Measurements from ENCODE around the gene NATD1.
A peak's percentile ranks its signal among the peaks of the same experiment; 100 is the strongest.

Gene NATD1

GRCh38 chr17:21289902-21290571 is 36.8 kb upstream of the NATD1 start:
- DNase-seq, result no peak

- no peak for DNase-seq
These were observed 36.1 kb upstream of the NATD1 start for GRCh38 chr17:21289175-21289901.

GRCh38 chr17:21288571-21289017 is 35.4 kb upstream of the NATD1 start:
- no peak for DNase-seq

GRCh38 chr17:21287703-21288449 is 34.7 kb upstream of the NATD1 start:
- peak; percentile 71 for DNase-seq

GRCh38 chr17:21286909-21287702 is 33.9 kb upstream of the NATD1 start:
- no peak for DNase-seq

- DNase-seq, result peak; percentile 20
These were observed 33.0 kb upstream of the NATD1 start for GRCh38 chr17:21286066-21286770.

- no peak for DNase-seq
These were observed 32.2 kb upstream of the NATD1 start for GRCh38 chr17:21285164-21286065.

- peak; percentile 91 for DNase-seq
These were observed 31.3 kb upstream of the NATD1 start, which contains the start of gene MAP2K3 for GRCh38 chr17:21284319-21285163. TSS of gene MAP2K3 (plus strand) at chr17:21284711. CDS start at chr17:21284921, 210 bp downstream.

GRCh38 chr17:21283482-21284318 is 30.5 kb upstream of the NATD1 start:
- no peak for DNase-seq

GRCh38 chr17:21282850-21283249 is 29.6 kb upstream of the NATD1 start:
- no peak for DNase-seq

- DNase-seq, result no peak
These were observed 29.0 kb upstream of the NATD1 start for GRCh38 chr17:21282231-21282630.

GRCh38 chr17:21280081-21280518 is 26.9 kb upstream of the NATD1 start:
- no peak for DNase-seq

- no peak for DNase-seq
These were observed 26.4 kb upstream of the NATD1 start for GRCh38 chr17:21279582-21279981.

- no peak for DNase-seq
These were observed 26.0 kb upstream of the NATD1 start for GRCh38 chr17:21279198-21279535.

- DNase-seq, result no peak
These were observed 25.4 kb upstream of the NATD1 start for GRCh38 chr17:21278450-21279197.

GRCh38 chr17:21277332-21277731 is 24.1 kb upstream of the NATD1 start:
- DNase-seq, result no peak

- DNase-seq, result no peak
These were observed 23.0 kb upstream of the NATD1 start for GRCh38 chr17:21276264-21276588.

- DNase-seq, result no peak
These were observed 22.5 kb upstream of the NATD1 start for GRCh38 chr17:21275579-21276263.

Measured in SIG-M5 (cell line).